IMR-90 (cell line): ENCODE measurements around the gene CEP68.

Experiments
- BHLHE40 ChIP-seq: fragments of 150-350 bp; IDR thresholded peaks from 2 replicates; pipeline ENCODE4 v1.6.1; 2016; ENCODE audit warnings: mild to moderate bottlenecking, low read depth, low read length
- CEBPB ChIP-seq: IDR thresholded peaks from 2 replicates; pipeline ENCODE4 v1.6.1; 2012; ENCODE audit warnings: low read depth, low read length, improper control_type of control experiment
- CHD1 ChIP-seq: IDR thresholded peaks from 2 replicates; pipeline ENCODE4 v1.6.1; 2012; ENCODE audit warnings: low read depth, low read length, improper control_type of control experiment
- FOS ChIP-seq: fragments of 150-350 bp; IDR thresholded peaks from 2 replicates; pipeline ENCODE4 v1.6.1; 2016; ENCODE audit warnings: low read depth, low read length
- MAFK ChIP-seq: IDR thresholded peaks from 2 replicates; pipeline ENCODE4 v1.6.1; 2012; ENCODE audit warnings: low read depth, low read length, improper control_type of control experiment
- POLR2A ChIP-seq: IDR thresholded peaks from 2 replicates; pipeline ENCODE4 v1.6.1; 2012; ENCODE audit warnings: mild to moderate bottlenecking, low read depth, low read length
- RAD21 ChIP-seq: IDR thresholded peaks from 2 replicates; pipeline ENCODE4 v1.6.1; 2012; ENCODE audit warnings: low read length, improper control_type of control experiment
- RCOR1 ChIP-seq: IDR thresholded peaks from 2 replicates; pipeline ENCODE4 v1.6.1; 2012; ENCODE audit warnings: mild to moderate bottlenecking, low read length, improper control_type of control experiment; ENCODE audit not compliant: insufficient replicate concordance
- RFX5 ChIP-seq: IDR thresholded peaks from 2 replicates; pipeline ENCODE4 v1.8.0; 2012; ENCODE audit warnings: low read depth, mild to moderate bottlenecking, low read length, moderate library complexity
- TF ChIP-seq, protein P1 (sequence below): conservative IDR thresholded peaks from 2 replicates; pipeline ENCODE4 v1.5.1; 2012; ENCODE audit warnings: mild to moderate bottlenecking, low read depth, low read length, improper control_type of control experiment
- TF ChIP-seq, protein P2 (sequence below): fragments of 150-350 bp; IDR thresholded peaks from 2 replicates; pipeline ENCODE4 v1.6.1; 2016; ENCODE audit warnings: low read depth, mild to moderate bottlenecking, low read length, moderate library complexity, borderline replicate concordance
- TF ChIP-seq, protein P3 (sequence below): fragments of 150-350 bp; IDR thresholded peaks from 2 replicates; pipeline ENCODE4 v1.6.1; 2017; ENCODE audit warnings: mild to moderate bottlenecking, antibody characterized with exemption, low read length, low read depth

DNA sequence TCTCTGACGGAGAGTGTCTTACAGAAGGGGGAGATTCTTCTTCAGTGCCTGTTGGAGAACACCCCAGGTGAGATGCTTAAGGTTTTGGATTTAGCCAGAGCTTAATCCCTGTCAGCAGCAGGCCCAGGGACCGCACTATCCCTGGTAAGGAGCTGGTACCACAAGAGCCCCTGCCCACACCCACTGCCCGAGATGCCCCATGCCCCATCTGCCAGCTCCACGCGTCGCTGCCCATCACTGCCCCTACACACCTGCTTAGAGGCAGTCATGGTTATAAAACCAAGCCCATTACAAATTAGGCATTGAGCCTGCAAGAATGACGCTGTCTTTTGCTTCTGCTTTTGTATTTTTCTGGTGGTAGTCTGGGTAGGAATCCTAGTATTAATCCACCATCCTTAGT, 21.7 kb downstream of the CEP68 start:
- TF ChIP-seq, protein P1, sequence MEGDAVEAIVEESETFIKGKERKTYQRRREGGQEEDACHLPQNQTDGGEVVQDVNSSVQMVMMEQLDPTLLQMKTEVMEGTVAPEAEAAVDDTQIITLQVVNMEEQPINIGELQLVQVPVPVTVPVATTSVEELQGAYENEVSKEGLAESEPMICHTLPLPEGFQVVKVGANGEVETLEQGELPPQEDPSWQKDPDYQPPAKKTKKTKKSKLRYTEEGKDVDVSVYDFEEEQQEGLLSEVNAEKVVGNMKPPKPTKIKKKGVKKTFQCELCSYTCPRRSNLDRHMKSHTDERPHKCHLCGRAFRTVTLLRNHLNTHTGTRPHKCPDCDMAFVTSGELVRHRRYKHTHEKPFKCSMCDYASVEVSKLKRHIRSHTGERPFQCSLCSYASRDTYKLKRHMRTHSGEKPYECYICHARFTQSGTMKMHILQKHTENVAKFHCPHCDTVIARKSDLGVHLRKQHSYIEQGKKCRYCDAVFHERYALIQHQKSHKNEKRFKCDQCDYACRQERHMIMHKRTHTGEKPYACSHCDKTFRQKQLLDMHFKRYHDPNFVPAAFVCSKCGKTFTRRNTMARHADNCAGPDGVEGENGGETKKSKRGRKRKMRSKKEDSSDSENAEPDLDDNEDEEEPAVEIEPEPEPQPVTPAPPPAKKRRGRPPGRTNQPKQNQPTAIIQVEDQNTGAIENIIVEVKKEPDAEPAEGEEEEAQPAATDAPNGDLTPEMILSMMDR = no peak
- TF ChIP-seq MAFK (no peak), POLR2A (no peak), FOS (no peak), RAD21 (no peak), RFX5 (no peak), CEBPB (no peak), CHD1 (no peak), RCOR1 (no peak), BHLHE40 (no peak)
- TF ChIP-seq, protein P2, sequence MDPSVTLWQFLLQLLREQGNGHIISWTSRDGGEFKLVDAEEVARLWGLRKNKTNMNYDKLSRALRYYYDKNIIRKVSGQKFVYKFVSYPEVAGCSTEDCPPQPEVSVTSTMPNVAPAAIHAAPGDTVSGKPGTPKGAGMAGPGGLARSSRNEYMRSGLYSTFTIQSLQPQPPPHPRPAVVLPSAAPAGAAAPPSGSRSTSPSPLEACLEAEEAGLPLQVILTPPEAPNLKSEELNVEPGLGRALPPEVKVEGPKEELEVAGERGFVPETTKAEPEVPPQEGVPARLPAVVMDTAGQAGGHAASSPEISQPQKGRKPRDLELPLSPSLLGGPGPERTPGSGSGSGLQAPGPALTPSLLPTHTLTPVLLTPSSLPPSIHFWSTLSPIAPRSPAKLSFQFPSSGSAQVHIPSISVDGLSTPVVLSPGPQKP = no peak
- TF ChIP-seq, protein P3, sequence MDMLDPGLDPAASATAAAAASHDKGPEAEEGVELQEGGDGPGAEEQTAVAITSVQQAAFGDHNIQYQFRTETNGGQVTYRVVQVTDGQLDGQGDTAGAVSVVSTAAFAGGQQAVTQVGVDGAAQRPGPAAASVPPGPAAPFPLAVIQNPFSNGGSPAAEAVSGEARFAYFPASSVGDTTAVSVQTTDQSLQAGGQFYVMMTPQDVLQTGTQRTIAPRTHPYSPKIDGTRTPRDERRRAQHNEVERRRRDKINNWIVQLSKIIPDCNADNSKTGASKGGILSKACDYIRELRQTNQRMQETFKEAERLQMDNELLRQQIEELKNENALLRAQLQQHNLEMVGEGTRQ = no peak
